Islet precursor cell (in vitro differentiated cells): ENCODE data around the gene FSTL5.
A peak's percentile ranks its signal among the peaks of the same experiment; 100 is the strongest.

ENCODE experiments used
- DNase-seq: peaks from one replicate; pipeline ENCODE4 v3.0.0-alpha.2; 2018

Gene FSTL5

GRCh38 chr4:162102713-162103112, 61.1 kb downstream of the FSTL5 start:
- no peak for DNase-seq

DNA sequence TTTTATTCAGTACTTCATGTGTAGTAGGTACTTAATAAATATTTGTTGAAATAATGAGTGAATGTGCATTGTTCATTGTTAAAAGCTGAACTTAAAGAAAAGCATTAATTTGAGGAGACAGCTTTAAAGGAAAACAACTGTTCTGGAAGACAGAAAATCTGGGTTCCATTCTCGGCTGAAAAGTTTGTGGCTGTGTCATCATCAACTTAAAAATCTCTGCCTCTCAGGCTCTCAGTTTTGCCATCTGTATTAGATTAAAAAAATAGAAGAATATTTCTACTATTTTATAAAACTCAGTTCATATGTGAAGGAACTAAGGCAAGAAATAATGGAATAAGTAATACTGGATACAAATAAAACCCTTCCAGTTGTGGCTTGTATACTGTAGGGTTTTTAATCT, 62.5 kb downstream of the FSTL5 start:
- no peak for DNase-seq

- no peak for DNase-seq
Measured at GRCh38 chr4:162075726-162076125, 88.1 kb downstream of the FSTL5 start.

GRCh38 chr4:162061214-162061613, 102.6 kb downstream of the FSTL5 start:
- DNase-seq = peak; percentile 79

DNA sequence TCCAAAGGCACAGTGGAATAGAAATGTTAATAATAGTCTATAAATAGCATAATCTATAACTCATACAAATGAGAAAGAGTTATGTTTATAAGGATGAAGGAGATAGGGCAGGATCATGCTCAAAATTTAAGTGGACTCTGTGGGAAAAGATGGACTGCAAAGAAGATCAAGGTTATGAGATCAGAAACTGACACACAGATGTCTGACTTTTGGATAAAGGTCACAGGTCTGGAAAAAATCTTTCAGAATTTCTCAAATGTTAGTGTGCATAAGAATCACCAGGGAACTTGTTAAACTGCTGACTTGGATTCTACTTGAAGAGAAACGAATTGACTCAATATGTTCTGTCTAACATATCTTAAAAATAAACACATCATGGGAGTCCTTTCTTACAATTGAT, 104.1 kb downstream of the FSTL5 start:
- DNase-seq = no peak

DNA sequence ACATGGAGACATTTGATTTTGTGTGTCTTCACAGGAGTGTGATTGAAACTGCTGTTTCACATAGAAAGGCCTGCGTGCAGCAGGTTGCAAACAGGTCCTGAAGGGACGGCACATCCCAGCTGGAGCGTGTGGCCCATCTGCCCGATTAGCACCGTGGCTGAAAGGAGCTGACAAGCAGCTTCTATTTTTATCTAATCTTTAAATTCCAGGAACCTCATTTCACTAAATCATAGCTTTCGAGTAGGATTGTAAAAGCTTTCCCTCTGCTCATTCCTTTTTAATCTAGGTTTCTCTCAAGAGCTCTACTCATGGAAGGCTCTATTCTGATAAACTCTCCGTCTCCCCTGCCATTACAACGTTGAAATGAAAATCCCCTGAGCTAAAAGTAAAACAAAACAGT, 106.8 kb downstream of the FSTL5 start:
- peak; percentile 52 for DNase-seq

DNA sequence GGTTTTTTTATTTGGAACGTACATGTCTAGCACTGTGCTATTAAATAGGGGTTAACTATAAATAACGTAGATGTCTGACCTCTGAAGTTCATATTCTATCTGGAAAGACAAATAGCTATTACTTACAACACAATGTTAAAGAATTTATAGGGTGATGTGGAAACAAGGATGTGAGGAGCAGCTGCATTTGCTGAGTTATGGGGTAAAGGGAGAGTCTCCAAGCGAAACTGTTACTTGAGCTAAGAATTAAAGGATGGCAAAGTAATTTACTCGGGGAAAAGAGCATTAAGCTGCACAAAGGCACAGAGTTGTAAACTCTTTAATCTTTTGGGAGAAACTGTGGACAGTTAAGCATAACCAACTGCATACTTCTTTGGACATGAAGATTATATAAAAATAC, 117.7 kb downstream of the FSTL5 start:
- no peak for DNase-seq

GRCh38 chr4:162038112-162038511, 125.7 kb downstream of the FSTL5 start:
- DNase-seq = no peak

DNA sequence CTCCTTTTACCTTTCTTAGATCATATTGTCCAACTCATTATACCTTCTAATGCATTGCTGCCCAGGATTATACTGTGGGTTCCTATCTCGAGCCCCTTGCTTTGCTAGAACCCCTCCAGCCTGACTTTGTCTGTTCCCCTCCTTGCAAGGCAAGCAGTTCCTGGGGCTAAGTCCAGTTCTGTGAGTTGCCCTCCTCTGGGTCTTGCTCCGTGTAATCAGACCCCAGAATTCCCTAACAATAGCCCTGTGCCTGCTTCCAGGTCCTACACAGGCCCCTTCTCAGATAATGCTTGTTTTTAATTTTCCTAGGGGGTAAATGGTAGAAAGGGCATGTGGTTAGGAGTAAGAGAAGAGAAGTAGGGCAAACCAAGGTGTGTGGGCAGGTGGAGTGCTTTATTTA, 145.9 kb downstream of the FSTL5 start:
- DNase-seq = no peak

DNA sequence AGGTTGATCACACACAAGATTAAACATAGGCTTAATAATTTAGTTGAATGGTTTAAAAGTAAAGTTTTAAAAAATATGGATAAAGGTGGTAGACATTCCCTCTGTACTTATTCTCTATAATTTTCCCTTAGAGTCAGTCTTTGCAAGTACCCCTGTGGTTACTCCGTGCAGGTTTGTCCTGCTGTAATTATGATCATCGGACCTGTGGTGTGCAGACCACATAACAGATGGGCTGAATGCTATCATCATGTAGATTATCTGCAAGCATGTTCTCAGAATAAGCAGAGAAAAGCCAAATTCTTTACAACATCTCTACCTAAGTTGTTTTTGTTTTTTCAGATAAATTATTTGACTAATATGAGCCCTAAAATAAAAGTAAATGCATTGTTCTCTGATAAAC, 146.8 kb downstream of the FSTL5 start:
- DNase-seq = no peak

DNA sequence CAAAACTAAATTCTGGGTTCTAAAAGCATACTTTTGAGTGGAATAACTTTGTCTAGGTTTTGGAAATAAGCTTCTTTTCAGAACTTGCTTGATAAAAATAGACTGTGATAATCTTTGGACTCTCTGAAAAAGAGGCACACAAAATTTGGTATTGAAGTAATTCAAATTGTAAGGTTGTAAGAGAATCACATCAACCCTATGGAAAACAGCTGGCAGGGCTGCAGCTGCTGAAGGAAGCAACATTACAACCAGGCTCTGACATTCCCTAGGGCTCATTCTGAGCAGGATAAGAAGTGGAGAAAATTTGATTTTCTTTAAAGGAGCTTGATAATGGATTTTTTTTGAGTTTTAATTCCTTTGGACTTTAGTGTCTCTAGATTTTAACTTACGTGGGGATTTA, 147.6 kb downstream of the FSTL5 start:
- DNase-seq = no peak

DNA sequence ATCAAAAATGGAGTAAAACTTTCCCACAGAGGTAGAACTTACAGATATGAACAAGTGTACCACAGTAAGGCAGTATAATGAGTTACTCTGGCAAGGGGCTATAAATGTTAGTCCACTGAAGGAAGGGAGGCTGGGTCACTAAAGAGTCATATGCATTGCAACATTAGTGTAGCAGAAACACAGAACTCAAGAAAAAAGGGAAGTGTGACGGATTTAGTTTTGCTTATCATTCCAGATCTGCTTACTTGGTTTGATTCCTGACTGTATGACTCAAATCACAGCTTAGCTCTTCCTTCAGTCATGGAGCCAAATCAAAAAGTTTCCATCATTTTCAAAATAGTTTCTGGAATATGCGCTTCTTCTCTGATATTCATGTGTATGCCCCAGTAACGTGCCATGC, 148.7 kb downstream of the FSTL5 start:
- DNase-seq = no peak

GRCh38 chr4:162011089-162011488, 152.7 kb downstream of the FSTL5 start:
- no peak for DNase-seq

- no peak for DNase-seq
Measured at GRCh38 chr4:162010362-162010761, 153.4 kb downstream of the FSTL5 start.

- DNase-seq = no peak
Measured at GRCh38 chr4:161992317-161992716, 171.5 kb downstream of the FSTL5 start.

GRCh38 chr4:161991811-161992210, 172.0 kb downstream of the FSTL5 start:
- no peak for DNase-seq

DNA sequence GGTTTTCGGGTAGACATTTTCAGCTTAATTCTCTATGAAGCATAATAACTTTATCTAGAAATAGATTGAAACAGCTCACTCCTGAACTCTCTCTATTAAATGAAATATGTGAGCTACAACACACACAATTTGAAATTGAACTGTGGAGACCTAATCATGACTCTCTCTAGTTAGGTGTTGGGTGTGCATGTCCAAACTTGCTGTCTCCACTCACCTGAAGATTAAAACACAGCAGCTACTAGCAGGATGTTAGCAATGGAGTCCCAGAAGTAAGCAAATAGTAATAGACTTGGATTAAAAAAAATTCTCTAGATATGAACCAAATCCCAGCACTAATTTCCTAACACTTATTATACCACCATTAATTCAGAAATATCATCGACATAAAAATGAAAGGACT, 173.1 kb downstream of the FSTL5 start:
- no peak for DNase-seq

DNA sequence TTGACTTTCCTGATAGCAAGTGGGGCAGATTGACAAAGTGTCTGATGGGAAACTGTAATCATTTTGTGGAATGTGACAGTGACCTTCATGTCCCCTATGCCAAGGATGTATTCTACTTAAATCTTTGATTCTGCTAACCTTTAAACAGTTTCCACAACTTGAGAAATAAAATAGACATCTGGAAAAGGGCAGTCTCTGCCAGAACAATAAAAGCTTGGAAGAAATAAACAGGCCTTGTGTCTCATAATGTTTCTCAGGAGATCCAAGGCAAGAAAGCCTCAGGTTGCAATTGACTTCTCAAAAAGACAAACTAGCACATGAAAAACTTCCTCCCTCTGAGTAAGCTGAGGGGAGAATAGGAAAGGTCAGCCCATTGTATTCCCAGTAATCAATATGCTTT, 174.9 kb downstream of the FSTL5 start:
- DNase-seq = no peak

DNA sequence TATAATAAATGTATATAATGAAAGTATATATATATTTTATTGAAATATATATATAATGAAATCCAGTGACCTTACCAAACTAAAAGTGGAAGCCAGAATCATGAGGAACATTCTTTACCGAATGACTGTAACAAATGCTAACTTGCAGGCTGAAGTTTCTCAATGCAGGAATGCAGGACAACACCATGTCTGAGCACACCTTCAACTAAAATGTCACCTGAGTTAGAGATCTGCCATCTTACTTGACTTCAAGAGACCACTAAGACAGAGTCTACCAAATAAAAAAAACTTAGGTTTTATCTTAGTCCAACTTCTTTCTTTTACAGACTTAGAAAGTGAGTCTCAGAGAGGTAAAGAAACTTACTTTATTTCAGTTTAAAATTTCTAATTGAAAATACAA, 176.2 kb downstream of the FSTL5 start:
- DNase-seq = no peak

GRCh38 chr4:161952382-161952781, 211.4 kb downstream of the FSTL5 start:
- no peak for DNase-seq

- peak; percentile 76 for DNase-seq
Measured at GRCh38 chr4:161949946-161950725, 213.7 kb downstream of the FSTL5 start.

GRCh38 chr4:161948026-161948770, 215.6 kb downstream of the FSTL5 start:
- no peak for DNase-seq

GRCh38 chr4:161937596-161937995, 226.2 kb downstream of the FSTL5 start:
- no peak for DNase-seq
